ENCODE data around the gene COL5A2.

DNA sequence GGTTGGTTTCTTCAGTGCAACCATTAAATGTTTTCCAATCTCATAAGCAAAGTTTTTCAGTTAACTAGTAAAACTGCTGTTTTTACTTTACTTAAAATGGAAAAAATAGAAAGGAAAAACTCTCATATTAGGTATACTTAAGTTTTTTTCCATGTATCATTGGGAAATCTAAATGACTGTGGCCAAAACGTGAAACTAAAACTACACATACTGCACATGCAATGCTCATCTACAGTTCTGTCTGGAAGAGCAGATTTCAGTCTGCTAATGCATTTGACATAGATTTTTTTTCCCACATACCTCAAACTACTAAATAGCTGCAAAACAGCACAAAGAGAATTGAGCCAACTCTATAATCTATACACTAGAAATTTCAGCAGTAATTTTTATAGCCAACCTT lies 62.6 kb downstream of the COL5A2 start:
- TF ChIP-seq POLR2A (IDR thresholded peaks at IDR 0.05) (no peak), POLR2AphosphoS5 (IDR thresholded peaks at IDR 0.05) (no peak), EP300 (IDR thresholded peaks at IDR 0.05; ENCODE audit: low read depth) (no peak)
- TF ChIP-seq, protein P1, sequence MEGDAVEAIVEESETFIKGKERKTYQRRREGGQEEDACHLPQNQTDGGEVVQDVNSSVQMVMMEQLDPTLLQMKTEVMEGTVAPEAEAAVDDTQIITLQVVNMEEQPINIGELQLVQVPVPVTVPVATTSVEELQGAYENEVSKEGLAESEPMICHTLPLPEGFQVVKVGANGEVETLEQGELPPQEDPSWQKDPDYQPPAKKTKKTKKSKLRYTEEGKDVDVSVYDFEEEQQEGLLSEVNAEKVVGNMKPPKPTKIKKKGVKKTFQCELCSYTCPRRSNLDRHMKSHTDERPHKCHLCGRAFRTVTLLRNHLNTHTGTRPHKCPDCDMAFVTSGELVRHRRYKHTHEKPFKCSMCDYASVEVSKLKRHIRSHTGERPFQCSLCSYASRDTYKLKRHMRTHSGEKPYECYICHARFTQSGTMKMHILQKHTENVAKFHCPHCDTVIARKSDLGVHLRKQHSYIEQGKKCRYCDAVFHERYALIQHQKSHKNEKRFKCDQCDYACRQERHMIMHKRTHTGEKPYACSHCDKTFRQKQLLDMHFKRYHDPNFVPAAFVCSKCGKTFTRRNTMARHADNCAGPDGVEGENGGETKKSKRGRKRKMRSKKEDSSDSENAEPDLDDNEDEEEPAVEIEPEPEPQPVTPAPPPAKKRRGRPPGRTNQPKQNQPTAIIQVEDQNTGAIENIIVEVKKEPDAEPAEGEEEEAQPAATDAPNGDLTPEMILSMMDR (IDR thresholded peaks at IDR 0.05): no peak
